CD14-positive monocyte (primary cell): ENCODE results near the gene CPNE4. TPM values are rescaled to one million over a fixed set of nuclear protein-coding genes. Genes with fewer than 3 reads are reported as not detected.

Experiments
- DNase-seq, 3 donors: peaks; one replicate each; pipeline ENCODE4 v3.0.0-alpha.2; 2011 to 2022
- H2AFZ ChIP-seq: 2 replicates; pipeline ENCODE4 v1.6.0; 2012; ENCODE audit warnings: mild to moderate bottlenecking, low read depth, low read length, inconsistent platforms; ENCODE audit not compliant: insufficient read depth, poor library complexity, severe bottlenecking
- H3K27ac ChIP-seq, 2 donors: 1 replicate in 1 of 2; 2 replicates in 1 of 2; pipeline ENCODE4 v1.5.1; 2012 to 2013; ENCODE audit warnings: low read length in 2 of 2, control low read depth in 1 of 2, inconsistent platforms in 1 of 2, low read depth in 1 of 2, mild to moderate bottlenecking in 1 of 2
- H3K27me3 ChIP-seq, 2 donors: one replicate each; pipeline versions ENCODE4 v1.6.0 to v1.6.1; 2011 to 2013; ENCODE audit warnings: low read length in 2 of 2; ENCODE audit not compliant: control insufficient read depth in 2 of 2, insufficient read depth in 2 of 2
- H3K36me3 ChIP-seq, 2 donors: replicated peaks in 1 of 2; 1 replicate in 1 of 2; 2 replicates in 1 of 2; pipeline versions ENCODE4 v1.5.1 to v1.6.1; 2012 to 2013; ENCODE audit warnings: low read length in 2 of 2, control low read depth in 1 of 2, inconsistent platforms in 1 of 2, mild to moderate bottlenecking in 1 of 2; ENCODE audit not compliant: insufficient read depth in 2 of 2, control insufficient read depth in 1 of 2
- H3K4me1 ChIP-seq, 2 donors: 1 replicate in 1 of 2; 2 replicates in 1 of 2; pipeline versions ENCODE4 v1.5.1 to v1.6.1; 2012 to 2013; ENCODE audit warnings: low read length in 2 of 2, control low read depth in 1 of 2, inconsistent platforms in 1 of 2, mild to moderate bottlenecking in 1 of 2, moderate library complexity in 1 of 2; ENCODE audit not compliant: insufficient read depth in 2 of 2, control insufficient read depth in 1 of 2
- H3K4me2 ChIP-seq: replicated peaks from 2 replicates; pipeline ENCODE3; 2012; ENCODE audit warnings: low read length, moderate library complexity, mild to moderate bottlenecking; ENCODE audit not compliant: poor library complexity, severe bottlenecking; ENCODE audit errors: extremely low read depth
- H3K4me3 ChIP-seq, 3 experiments: fragments of 200-600 bp in 1 of 3; sonication (generic) in 1 of 3; replicated peaks in 1 of 3; 1 replicate in 2 of 3; 2 replicates in 1 of 3; pipeline ENCODE4 v1.5.1; 2011 to 2013; ENCODE audit warnings: low read length in 3 of 3, mild to moderate bottlenecking in 3 of 3, control low read depth in 2 of 3, low read depth in 2 of 3, inconsistent platforms in 1 of 3, moderate library complexity in 1 of 3
- H3K79me2 ChIP-seq: 2 replicates; pipeline ENCODE4 v1.6.0; 2012; ENCODE audit warnings: mild to moderate bottlenecking, control low read depth, inconsistent platforms, low read length, moderate library complexity; ENCODE audit not compliant: insufficient read depth
- H3K9ac ChIP-seq: 2 replicates; pipeline ENCODE4 v1.6.0; 2017; ENCODE audit warnings: low read length, mild to moderate bottlenecking; ENCODE audit not compliant: insufficient read depth, poor library complexity, severe bottlenecking
- H3K9me3 ChIP-seq, 2 donors: replicated peaks in 1 of 2; 1 replicate in 1 of 2; 2 replicates in 1 of 2; pipeline versions ENCODE4 v1.5.1 to v1.6.1; 2012 to 2013; ENCODE audit warnings: low read length in 2 of 2, control low read depth in 1 of 2; ENCODE audit not compliant: control insufficient read depth in 1 of 2, insufficient read depth in 1 of 2
- H4K20me1 ChIP-seq: 2 replicates; pipeline ENCODE4 v1.6.0; 2012; ENCODE audit warnings: mild to moderate bottlenecking, low read length, control low read depth, moderate library complexity; ENCODE audit not compliant: insufficient read depth
- H3K27ac Mint-ChIP-seq, 7 donors: one replicate each; pipeline ENCODE4 v1.8.0; 2020; ENCODE audit warnings: mild to moderate bottlenecking in 7 of 7, mixed read lengths in 7 of 7, moderate library complexity in 6 of 7, inconsistent platforms in 2 of 7
- H3K27me3 Mint-ChIP-seq, 3 donors: one replicate each; pipeline ENCODE4 v1.8.0; 2021 to 2022; ENCODE audit warnings: low read depth in 3 of 3, mild to moderate bottlenecking in 3 of 3, mixed read lengths in 3 of 3, moderate library complexity in 3 of 3, inconsistent platforms in 1 of 3
- H3K36me3 Mint-ChIP-seq, 2 donors: one replicate each; pipeline ENCODE4 v1.8.0; 2020; ENCODE audit warnings: mixed read lengths in 2 of 2, inconsistent platforms in 1 of 2, mild to moderate bottlenecking in 1 of 2
- H3K4me1 Mint-ChIP-seq: one replicate; pipeline ENCODE4 v1.8.0; 2020; ENCODE audit warnings: mild to moderate bottlenecking, mixed read lengths
- H3K4me3 Mint-ChIP-seq, 2 donors: one replicate each; pipeline ENCODE4 v1.8.0; 2020; ENCODE audit warnings: mild to moderate bottlenecking in 2 of 2, mixed read lengths in 2 of 2, moderate library complexity in 1 of 2
- H3K9me3 Mint-ChIP-seq, 7 donors: one replicate each; pipeline ENCODE4 v1.8.0; 2020 to 2022; ENCODE audit warnings: mixed read lengths in 7 of 7, mild to moderate bottlenecking in 6 of 7, moderate library complexity in 6 of 7, inconsistent platforms in 2 of 7
- WGBS: methylation state at CpG from one replicate; pipeline ENCODE4 v1.1.5; 2013; ENCODE audit warnings: missing lambda C conversion rate; ENCODE audit not compliant: insufficient coverage; 5-methylcytosine and 5-hydroxymethylcytosine counted together
- intact Hi-C, 2 donors: fragments of 100-400 bp; cut with micrococcal nuclease; formaldehyde crosslinking; loops; one replicate each; pipeline versions ENCODE4 v1.15.0 to v1.15.1; 2023
- polyA plus RNA-seq, 3 donors: library from polyadenylated mRNA; depleted of rRNA in 1 of 3; unstranded in 2 of 3; stranded (reverse) in 1 of 3; fragments of 300-500 nt in 2 of 3; fragments of >200 nt in 1 of 3; fragmentation: Illumina TruSeq in 2 of 3; gene quantifications; 1 replicate in 2 of 3; 2 replicates in 1 of 3; pipeline ENCODE4 v1.2.3, GENCODE V29; 2012 to 2021
- TF ChIP-seq, protein P1 (sequence below): fragments of 200-600 bp; IDR thresholded peaks from one replicate; pipeline ENCODE4 v1.8.0; 2022; ENCODE audit warnings: antibody characterized with exemption, mild to moderate bottlenecking

Gene CPNE4
- polyA plus RNA-seq, 3 donors = not detected

DNA sequence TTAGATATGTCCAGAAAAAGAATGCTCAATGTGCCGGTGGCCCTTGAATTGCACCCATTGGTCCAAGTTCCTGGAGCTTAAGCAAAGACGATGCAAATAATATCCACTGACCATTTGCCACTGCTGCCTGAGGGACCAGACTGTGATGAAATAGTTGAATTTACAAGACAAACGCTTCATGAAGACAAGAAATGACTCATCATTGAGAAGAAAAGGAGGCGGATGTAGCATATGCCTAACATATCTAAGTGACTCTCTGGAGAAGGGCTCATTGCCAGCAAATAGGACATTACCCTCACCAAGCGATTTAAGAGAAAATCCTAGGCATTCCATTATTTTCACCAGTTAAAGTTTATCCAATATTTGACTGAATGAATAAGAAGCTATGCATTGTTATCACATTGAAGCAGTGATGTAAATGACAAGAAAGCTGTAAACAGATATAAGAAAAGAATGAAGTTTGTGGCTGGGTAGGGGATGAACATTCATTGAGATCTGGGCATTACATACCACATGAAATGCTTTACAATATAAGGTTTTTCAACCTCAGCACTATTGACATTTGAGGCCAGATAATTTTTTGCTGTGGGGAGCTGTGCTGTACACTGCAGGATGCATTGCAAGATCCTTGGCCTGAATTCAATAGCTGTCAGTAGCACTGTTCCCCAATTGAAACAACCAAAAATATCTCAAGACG is 48.9 kb upstream of the CPNE4 start:
- Histone ChIP-seq H3K27me3 (no peaks in the 10 kb centered on the region), H3K9ac (no peak overlapping the region), H4K20me1 (no peaks in the 10 kb centered on the region), H3K79me2 (no peaks in the 10 kb centered on the region), H3K4me2 (no peak overlapping the region), H3K36me3 (no peaks in the 10 kb centered on the region), H3K9me3 (no peaks in the 10 kb centered on the region), H2AFZ (no peak overlapping the region), H3K4me3 (no peak overlapping the region), H3K27ac (no peak overlapping the region), H3K4me1 (no peaks in the 10 kb centered on the region)
- no peaks in the 10 kb centered on the region for H3K36me3 Mint-ChIP-seq
- no peaks in the 10 kb centered on the region for H3K4me1 Mint-ChIP-seq
- H3K27ac Mint-ChIP-seq = no peak overlapping the region
- intact Hi-C loops = no loop called here
- no peak for DNase-seq
- 100% methylated on average over 1 of the region's 6 CpGs for WGBS
- TF ChIP-seq, protein P1, sequence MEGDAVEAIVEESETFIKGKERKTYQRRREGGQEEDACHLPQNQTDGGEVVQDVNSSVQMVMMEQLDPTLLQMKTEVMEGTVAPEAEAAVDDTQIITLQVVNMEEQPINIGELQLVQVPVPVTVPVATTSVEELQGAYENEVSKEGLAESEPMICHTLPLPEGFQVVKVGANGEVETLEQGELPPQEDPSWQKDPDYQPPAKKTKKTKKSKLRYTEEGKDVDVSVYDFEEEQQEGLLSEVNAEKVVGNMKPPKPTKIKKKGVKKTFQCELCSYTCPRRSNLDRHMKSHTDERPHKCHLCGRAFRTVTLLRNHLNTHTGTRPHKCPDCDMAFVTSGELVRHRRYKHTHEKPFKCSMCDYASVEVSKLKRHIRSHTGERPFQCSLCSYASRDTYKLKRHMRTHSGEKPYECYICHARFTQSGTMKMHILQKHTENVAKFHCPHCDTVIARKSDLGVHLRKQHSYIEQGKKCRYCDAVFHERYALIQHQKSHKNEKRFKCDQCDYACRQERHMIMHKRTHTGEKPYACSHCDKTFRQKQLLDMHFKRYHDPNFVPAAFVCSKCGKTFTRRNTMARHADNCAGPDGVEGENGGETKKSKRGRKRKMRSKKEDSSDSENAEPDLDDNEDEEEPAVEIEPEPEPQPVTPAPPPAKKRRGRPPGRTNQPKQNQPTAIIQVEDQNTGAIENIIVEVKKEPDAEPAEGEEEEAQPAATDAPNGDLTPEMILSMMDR = no peak
- no peak overlapping the region for H3K4me3 Mint-ChIP-seq
- peaks cover 2 to 5% (median 4%) of the 10 kb centered on the region in 3 donors for H3K27me3 Mint-ChIP-seq
- H3K9me3 Mint-ChIP-seq = peaks cover 0 to 5% (median 2%) of the 10 kb centered on the region in 7 donors

DNA sequence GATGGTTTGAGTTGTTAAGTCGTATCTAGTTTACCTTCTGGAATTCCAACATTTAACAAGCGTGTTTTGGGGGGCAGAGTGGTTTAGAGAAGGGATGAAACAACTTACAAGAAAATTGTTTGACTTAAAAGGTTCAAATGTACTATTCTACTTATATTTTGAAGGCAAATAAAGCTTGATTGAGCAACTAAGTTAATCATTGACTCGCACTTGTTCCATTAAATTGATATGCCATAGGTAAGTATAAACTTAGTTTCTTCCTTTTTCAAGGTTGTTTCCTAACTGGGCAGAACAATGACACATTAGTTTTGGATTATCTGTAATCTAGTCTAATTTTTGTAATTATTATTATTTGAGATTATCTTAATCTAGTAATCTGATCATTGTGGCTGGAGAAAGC is 48.3 kb upstream of the CPNE4 start:
- TF ChIP-seq, protein P1 = no peak
- no CpG with 5 or more reads among the region's 3 CpGs for WGBS
- H3K4me2 ChIP-seq = no peak overlapping the region

More for the DNA sequence above, 48.3 kb upstream of the CPNE4 start:
- Histone ChIP-seq H3K27ac (no peak overlapping the region), H3K4me3 (no peak overlapping the region), H3K4me1 (no peaks in the 10 kb centered on the region), H4K20me1 (no peaks in the 10 kb centered on the region), H3K9me3 (no peaks in the 10 kb centered on the region), H2AFZ (no peak overlapping the region), H3K27me3 (no peaks in the 10 kb centered on the region), H3K36me3 (no peaks in the 10 kb centered on the region), H3K9ac (no peak overlapping the region), H3K79me2 (no peaks in the 10 kb centered on the region)
- Mint-ChIP-seq H3K27me3 (peaks cover 4 to 5% (median 4%) of the 10 kb centered on the region in 3 donors), H3K4me1 (no peaks in the 10 kb centered on the region), H3K36me3 (no peaks in the 10 kb centered on the region), H3K4me3 (no peak overlapping the region), H3K9me3 (peaks cover 0 to 5% (median 2%) of the 10 kb centered on the region in 7 donors), H3K27ac (no peak overlapping the region)
- no peak for DNase-seq
- intact Hi-C loops = no loop called here
